Amygdala (tissue), 56 donors: ENCODE measurements around the gene GABRB3.
A peak's percentile ranks its signal among the peaks of the same experiment; 100 is the strongest.

Source experiments
- DNase-seq, 56 donors: peaks; one replicate each; lab custom pipeline; 2025; lab: John Stamatoyannopoulos, UW

The GABRB3 gene

DNA sequence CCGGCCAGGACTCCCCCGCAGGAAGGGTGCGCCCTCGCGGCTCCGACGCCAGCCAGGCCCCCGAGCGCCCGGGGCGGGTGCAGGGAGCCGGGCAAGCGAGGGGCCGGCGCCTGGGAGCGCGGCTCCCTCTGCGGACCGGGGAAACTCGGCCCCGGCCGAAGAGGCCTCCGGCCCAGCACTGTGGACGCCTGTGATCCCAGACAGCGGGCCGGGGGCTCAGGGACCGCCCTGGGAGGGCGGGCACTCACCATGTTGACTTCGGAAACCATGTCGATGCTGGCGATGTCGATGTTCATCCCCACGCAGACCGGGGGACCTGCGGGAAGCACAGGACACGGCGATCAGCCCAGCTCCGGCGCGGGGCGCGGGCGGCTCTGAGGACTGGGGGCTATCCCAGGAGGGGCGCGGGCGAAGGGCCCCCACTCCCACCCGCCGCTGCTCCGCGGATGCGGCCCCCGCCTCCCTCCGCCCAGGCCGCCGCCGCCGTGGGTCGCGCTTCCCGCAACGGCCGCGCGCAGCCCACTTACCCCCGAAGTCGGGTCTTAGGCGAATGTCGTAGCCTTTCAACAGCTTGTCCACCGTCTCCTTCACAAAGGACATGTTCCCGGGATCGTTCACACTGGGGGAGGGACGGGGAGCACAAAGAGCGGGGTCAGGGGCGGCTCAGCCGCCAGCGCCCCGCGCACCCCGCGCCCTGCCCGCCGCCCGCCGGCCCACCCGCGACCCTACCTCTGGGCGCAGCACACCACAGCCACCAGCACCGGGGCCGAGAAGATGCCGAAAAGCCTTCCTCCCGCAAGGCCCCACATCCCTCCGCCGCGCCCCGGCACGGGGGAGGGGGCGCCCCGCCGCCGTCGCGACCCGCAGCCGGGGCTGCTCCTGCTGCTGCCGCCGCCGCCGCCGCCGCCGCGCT is at the start of gene GABRB3:
TSS of gene GABRB3 (minus strand) at position 913 of the 913 bp plus-strand sequence.
- peak in 3 of 56 donors; percentile 36 to 52 (median 40) for DNase-seq

DNA sequence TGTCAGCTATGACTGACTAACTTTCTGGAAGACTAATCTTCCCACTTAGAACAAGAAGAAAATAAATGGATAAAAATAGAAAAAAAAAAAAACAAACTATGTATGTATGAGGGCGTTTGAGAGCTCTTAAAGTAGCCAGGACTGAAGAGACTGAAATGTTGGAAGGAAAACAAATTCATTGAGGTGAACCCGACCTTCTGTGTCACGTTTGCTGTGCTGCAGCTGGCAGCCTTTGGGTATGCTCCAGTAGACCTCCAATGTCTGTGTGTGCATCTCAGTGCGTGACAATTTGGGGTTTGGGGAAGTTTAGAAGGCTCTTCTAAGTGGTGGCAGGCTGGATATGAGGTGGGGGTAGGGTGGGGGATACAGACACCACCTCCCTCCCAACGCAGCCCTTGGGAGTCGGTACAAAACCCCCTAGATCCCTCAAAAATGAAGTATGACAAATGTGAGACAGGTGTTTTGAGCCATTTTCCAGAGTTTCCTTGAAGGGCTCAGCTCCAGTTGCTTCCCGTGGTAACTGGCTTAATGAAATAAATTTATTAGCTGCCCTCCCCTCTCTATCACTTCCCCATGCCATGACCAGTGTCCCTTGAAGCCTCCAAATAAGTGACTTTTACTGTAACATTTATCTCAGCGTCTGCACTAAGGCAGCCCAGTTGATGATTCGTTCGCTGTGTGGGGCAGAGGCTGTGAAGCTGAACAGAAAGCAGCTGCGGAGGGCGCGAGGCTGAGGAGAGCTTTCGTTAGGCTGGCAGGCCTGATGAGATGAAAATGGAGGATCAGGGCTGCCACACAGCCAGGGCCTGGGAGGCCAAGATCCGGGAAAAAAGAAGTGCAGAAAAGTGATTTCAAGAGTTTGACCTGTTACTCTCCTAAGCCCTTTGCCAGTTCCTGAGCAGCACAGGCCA is 34.9 kb upstream of the GABRB3 start:
- DNase-seq, result no peak

DNA sequence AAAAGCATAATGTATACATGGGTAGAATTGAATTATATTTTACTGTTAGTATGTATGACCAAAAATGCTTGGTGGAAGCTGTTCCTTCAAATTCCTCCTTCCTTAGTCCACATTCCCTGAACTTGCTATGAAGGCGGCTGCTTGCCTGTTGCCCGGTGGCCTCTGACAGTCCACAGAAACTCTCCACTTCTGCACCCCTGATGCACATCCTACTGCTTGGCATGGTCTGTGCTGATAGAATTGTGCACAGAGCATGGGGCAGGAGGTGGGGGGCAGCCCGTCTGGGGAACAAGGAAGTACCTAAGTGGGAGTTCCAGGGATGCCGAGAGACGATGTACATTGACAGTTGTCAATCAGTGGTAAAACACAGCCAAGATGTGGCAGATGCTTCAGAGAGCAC is 33.7 kb upstream of the GABRB3 start:
- no peak for DNase-seq

DNA sequence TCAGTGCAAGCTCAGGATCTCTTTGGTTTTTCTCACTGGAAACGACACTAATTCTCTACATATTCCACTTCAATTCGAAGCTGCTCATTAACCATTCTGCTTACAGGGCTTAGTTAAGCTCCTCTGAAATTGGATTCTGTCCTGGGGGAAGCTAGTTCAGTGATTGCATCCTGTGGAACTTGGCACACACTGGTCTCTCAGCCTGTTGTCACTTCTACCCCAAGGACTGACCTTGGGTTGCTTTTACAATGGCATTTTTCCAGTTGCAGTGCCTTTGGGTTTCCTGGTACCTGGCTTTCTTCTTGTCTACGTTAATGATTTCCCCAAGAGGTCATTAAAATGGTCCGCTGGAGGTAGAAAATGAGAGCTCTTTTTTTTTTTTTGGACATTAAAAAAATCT is 33.3 kb upstream of the GABRB3 start:
- no peak for DNase-seq

DNA sequence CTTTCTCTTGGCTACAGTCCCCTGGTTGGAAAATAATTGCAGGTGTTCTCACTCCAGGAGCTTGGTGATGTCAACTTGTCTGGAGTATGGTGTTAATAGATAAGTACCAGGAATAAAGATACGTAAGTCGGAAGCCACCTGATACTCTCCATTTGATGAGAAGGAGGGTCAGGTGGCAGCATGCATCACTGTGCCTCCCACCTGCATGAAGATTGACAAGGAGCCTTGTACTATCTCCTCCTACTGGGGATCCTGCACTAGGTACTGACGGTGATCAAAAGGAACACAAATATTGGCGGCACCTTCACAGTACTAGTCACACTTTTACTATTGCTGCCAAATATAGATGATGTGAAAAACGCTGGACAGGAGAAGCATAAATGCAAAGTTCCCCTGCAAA is 32.6 kb upstream of the GABRB3 start:
- no peak for DNase-seq

DNA sequence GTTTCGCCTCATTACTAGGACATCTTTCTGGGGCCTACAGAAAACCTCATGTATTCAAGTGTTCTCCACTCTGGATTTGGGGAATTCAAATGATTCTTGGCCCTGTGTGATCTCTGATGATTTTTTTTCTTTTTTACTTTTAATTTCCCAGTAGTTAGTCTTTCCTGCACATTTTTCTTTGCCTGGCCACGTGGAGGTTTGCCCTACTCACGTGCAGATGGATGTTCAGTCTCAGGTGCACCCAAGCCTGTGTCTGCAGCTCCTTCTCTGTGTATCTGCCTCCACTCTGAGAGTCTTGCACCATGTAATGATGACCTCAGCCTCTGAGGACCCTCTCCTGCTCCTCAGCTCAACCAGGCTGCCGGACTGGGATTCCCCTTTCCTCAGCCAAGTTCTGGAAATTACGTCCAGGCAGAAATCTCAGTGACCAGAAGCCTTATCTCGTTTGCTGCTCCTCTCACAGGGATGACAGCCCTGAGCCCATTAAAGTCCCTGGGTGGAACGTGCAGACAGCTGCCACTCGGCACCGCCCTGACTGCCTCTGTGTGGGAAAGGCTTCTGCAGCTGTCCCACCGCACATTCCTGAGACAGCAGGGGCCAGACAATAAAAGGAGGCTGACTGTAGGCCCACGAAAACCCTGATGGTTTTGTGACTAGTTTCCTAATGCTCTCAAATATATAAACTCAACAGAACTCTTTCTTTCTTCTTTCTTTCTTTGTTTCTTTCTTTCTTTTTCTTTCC is 31.4 kb upstream of the GABRB3 start:
- no peak for DNase-seq

DNA sequence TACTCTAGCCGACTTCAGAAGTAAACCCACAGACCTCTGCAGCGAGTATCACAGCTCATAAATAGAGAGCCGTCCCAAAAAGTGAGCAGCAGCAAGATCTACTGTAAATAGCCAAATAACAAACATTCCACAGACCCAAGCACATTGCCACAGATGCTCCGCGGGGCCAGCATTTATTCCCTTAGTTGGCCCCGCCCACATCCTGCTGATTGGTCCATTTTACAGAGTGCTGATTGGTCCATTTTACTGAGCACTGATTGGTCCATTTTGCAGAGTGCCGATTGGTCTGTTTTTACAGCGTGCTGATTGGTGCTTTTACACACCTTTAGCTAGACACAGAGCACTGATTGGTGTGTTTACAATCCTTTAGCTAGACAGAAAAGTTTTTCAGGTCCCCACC is 17.3 kb upstream of the GABRB3 start:
- DNase-seq, result no peak

DNA sequence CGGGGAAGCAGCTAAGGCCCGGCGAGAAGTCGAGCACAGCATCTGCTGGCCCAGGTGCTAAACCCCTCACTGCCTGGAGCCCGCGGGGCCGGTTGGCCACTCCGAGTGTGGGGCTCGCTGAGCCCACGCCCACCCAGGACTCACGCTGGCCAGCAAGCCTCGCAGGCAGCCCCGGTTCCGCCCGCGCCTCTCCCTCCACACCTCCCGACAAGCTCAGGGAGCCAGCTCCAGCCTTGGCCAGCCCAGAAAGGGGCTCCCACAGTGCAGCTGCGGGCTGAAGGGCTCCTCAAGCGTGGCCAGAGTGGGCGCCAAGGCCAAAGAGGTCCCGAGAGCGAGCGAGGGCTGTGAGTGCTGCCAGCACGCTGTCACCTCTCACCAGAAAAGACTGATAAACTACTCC is 8.9 kb upstream of the GABRB3 start:
- no peak for DNase-seq

DNA sequence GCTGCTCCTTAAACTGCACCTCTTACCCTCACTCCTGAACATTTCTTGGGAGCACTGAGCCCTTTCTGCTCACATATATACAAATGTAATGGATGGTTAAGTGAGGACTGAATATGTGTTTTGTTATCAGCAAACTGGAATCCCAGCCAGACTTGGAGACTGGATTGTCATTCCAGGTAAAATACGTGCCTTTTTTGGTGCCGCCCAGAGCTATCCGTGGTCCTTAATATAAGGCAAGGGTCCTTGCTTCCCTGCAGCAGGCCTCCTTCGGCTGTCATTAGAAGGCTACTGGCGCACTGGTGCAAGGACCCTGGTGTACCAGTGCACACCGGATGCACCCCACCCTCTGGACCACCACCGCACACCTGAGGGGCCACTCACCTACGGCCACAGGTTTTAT is 1.1 kb upstream of the GABRB3 start:
- no peak for DNase-seq

DNA sequence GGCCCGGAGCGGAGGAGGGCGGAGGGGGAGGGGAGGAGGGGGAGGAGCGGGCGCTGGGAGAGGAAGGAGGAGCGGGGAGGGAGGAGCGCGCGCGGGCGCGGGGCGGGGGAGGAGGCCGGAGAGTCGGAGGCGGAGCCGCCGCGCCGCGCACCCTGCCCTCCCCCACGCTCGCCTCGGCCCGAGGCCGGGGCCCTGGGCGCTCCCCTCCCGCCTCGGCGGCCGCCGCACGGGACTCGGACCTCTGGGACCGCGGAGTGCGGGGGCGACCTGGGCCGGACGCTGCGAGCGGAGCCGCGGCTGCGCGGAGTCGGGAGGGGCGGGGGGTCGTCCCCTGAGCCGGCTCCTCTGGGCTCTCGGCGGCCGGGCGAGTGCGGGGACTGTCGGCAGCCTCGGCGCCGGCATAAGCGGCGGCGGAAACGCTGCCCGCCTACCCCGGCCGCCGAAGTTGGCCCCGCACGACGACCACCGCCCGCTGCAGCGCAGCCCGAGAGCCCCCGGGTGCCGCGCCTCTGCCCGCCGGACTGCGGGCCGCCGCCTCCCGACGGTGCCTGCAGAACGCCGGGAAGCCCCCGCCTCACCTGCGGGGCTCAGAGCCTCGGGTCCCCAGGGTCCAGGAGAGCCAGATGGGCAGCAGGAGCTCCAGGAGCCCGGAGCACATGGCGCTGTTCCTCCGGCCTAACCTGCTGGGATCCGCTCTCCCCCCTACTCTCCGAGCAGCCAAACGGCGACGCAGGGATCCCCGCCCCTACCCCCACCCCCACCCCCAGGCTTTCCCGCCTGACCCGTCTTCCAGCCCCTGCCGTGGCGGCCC is 406 bp upstream of the GABRB3 start:
- DNase-seq, result peak in 41 of 56 donors; percentile 13 to 72 (median 41)

DNA sequence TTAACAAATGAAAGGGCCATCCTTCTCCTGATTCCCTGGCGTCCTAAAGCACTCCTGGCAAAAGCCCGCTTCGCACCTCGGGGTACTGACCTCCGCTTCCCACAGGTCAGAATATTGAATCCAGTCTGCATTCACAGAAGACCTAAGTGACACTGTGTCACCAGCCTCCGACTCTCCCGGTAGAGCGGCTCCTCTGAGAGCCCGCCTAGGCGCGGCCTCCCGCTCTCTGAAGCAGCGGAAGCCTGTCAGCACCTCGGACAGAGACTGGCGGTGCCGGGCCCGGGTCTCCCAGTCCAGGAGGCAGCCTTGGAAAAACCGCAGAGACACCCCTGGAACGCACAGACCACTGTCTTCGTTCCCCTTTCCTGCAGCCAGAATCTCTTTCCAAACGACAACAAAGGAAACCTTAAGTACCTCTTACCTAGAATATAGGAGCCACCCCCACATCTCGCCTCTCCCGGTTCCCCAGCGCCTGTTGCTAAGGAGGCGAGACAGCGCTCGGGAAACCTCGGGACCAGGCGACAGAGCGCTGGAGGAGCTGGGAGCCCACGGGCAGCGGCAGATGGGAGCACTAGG is 1.2 kb downstream of the GABRB3 start:
- DNase-seq, result peak in 26 of 56 donors; percentile 16 to 63 (median 35)

DNA sequence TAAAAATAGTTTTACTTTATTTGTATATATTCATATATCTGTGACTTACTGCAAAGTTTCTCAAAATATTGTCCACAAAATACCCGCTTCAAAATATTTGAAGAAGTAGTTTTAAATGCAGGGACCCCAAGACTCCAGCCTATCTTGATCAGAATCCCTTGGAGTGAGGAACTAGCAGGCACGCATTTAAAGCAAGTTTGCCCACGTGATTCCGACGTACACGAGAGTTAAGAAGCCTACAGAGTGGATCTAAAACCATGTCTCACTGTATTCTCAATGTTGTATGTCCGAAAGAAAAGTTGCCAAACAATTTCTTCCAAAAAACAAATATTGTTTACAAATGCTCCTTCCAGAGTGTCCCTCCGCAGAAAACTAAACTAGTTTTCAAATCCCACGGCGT is 1.7 kb downstream of the GABRB3 start:
- DNase-seq, result no peak

DNA sequence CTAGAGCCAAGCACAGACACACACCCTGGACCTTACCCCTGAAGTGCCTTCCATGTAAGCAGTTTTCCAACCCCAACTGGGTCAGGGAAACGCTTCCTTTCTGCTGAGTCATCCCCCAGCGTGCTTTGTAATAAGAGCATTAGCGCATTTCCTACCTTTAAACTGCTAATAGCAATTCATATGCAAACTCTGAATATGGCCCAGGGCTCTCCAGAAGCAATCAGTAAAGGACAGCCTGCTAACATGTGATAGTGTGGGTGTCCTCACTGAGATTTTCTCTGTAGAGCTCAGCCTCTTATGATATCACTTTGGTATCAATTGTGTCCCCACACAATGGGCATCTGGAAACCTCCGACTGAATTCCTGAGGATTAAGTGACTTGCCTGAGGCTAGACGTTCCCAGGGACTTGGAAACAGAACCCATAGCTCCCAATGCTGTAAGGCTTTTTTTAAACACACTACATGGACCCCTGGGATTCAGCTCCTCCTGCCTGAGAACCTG is 5.6 kb downstream of the GABRB3 start:
- no peak for DNase-seq

DNA sequence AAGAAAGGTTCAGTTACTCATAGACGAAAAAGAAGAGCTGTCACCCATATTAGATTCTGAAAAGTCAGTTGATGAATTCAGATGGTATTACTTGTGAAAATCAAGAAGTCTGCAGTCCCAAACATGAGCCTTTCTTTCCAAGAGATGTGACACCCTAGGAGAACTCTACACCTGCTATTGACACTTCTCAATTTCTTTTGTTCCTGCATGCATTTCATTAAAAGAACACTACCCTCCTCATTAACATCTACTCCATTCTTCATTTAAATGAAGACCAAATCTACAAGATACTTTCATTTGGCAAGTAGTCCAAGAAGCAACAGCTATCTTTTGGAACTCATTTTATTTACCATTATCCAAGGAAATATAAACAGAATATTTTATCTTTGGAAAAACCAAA is 6.6 kb downstream of the GABRB3 start:
- no peak for DNase-seq

DNA sequence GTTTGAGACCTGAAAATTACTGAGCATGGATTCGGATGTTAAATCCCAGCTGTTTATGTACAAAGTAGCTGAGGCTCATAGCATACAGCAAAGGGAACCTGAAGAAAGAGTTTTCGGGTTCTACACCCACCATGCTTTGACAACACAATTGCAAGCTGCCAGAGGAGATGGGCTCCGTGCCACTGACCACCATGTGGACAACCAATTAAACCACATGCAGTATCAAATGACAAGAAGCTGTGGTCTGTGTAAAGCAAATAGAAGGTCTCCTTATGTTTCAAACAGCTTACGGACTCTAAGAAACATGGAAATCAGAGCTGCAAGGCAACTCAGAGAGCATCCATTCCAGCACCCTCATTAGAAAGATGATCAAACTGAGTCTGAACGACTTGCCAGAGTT is 12.9 kb downstream of the GABRB3 start:
- DNase-seq, result no peak

DNA sequence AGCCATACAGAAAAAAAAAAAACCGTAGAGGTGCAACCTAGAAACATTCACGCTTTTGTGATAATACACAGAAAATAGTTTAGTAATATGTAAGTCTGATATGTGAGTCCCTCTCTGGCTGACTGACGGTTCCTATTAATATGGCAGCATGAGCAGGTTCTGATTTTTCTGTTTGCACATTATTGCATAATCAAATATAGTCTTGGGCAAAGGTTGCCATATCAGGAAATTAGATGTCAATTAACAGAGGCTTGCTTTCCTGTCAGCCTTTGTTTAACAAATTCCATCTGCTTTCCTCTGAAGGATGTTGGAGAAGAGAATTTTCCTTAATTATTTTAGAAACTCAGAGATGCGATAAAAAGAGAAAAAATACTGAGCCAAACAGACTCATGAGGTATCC is 14.8 kb downstream of the GABRB3 start:
- no peak for DNase-seq

DNA sequence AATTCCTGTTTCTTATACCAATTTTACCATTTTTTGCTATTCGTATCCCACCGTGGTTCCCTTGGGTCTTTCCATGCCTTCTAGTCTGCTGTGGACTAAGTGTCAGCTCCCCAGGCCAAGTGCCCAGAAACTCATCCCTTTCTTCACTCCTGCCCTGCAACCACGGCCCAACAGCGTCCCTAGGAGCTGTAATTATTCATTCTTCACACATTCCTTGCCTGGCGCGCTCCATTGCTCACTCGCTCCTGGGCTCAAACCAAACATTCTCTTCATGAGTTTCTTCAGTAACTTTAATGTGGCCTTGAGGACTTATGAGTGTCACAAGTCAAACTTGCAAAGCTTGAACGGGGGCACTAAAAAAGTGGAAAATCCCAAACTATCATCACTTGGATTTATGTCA is 15.7 kb downstream of the GABRB3 start:
- DNase-seq, result no peak

DNA sequence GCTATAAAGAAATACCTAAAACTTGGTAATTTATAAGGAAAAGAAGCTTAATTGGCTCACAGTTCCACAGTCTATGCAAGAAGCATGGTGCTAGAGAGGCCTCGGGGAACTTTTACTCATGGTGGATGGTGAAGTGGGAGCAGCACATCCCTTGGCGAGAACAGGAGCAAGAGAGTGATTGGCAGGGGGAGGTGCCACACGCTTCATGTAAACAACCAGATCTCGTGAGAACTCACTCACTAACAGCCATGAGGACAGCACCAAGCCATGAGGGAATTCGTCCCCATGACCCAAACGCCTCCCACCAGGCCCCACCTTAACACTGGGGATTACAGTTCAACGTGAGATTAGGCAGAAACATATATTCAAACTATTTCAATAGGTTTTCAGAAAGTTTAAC is 28.0 kb downstream of the GABRB3 start:
- DNase-seq, result no peak

DNA sequence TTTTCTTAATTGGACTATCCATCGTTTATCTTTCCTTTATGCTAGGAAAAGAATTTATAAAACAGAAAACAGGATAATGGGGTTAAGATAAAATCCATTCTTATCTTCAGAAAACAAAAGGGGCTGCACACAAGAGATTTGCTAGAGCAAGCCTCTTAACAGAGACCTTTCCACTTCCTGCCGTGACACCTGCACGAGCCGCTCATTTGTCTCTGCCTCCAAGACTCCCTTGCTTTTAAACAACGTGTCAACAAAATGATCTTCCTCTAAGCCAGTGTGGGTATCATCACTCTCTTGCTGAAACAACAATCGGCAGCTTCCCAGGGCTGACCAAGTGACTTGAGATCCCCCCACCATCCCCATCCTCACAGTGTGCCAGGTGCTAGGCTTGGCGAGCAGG is 33.1 kb downstream of the GABRB3 start:
- DNase-seq, result no peak
